HG03159 (cell line): ENCODE data around the gene DUSP3.
"Not testable (repeated sequence)": the region's sequence is repeated elsewhere in the genome, so short reads cannot be mapped to it uniquely, and the experiment has no call there.

Source experiments
- ATAC-seq: cut with Tn5 transposase; IDR thresholded peaks from one replicate; pipeline ENCODE4 v1.9.1; 2021; ENCODE audit warnings: mild to moderate bottlenecking, moderate library complexity; ENCODE audit not compliant: unreplicated experiment

DUSP3 gene

GRCh38 chr17:43801844-43802243, 23.1 kb upstream of the DUSP3 start:
- ATAC-seq: no peak

GRCh38 chr17:43800736-43801135, 22.0 kb upstream of the DUSP3 start:
- no peak for ATAC-seq

GRCh38 chr17:43799047-43799446, 20.3 kb upstream of the DUSP3 start:
- no peak for ATAC-seq

- not testable (repeated sequence) for ATAC-seq
These were observed 19.2 kb upstream of the DUSP3 start for GRCh38 chr17:43798024-43798423.

- not testable (repeated sequence) for ATAC-seq
These were observed 13.9 kb upstream of the DUSP3 start for GRCh38 chr17:43792668-43793067.

- ATAC-seq: no peak
These were observed 12.8 kb upstream of the DUSP3 start for GRCh38 chr17:43791589-43791988.

GRCh38 chr17:43790311-43790940, 11.6 kb upstream of the DUSP3 start:
- ATAC-seq: no peak

GRCh38 chr17:43789482-43789881, 10.7 kb upstream of the DUSP3 start:
- ATAC-seq: no peak

GRCh38 chr17:43788540-43788939, 9.8 kb upstream of the DUSP3 start:
- ATAC-seq: no peak

GRCh38 chr17:43787728-43788127, 9.0 kb upstream of the DUSP3 start:
- ATAC-seq: no peak

GRCh38 chr17:43784628-43785101, 5.9 kb upstream of the DUSP3 start:
- ATAC-seq: no peak

GRCh38 chr17:43784068-43784467, 5.3 kb upstream of the DUSP3 start:
- ATAC-seq: no peak

- no peak for ATAC-seq
These were observed 4.3 kb upstream of the DUSP3 start for GRCh38 chr17:43782913-43783680.

- ATAC-seq: no peak
These were observed 1.4 kb upstream of the DUSP3 start, which contains the start of gene CFAP97D1 for GRCh38 chr17:43780135-43780534. TSS of gene CFAP97D1 (plus strand) at chr17:43780435. CDS start at chr17:43780463, 28 bp downstream.

GRCh38 chr17:43779145-43780125, 658 bp upstream of the DUSP3 start:
- no peak for ATAC-seq

- ATAC-seq: no peak
These were observed 4.2 kb downstream of the DUSP3 start for GRCh38 chr17:43774304-43775250.

- ATAC-seq: no peak
These were observed 5.7 kb downstream of the DUSP3 start for GRCh38 chr17:43772877-43773648.

GRCh38 chr17:43771463-43771862, 7.3 kb downstream of the DUSP3 start:
- no peak for ATAC-seq

- ATAC-seq: no peak
These were observed 7.8 kb downstream of the DUSP3 start for GRCh38 chr17:43770957-43771356.
